ENCODE data around the gene ANKRD13A.

- TF ChIP-seq GATA3 (IDR thresholded peaks at IDR 0.05; ENCODE audit: low read depth, low read length) = no peak
- no peak for TF ChIP-seq GATA2 (IDR thresholded peaks at IDR 0.05; ENCODE audit: low read depth, low read length)
Observed at GRCh38 chr12:109953656-109954055, 45.6 kb upstream of the ANKRD13A start.

Measured in SH-SY5Y (cell line).